ENCODE measurements around the gene FLRT3. TPM values are rescaled to one million over a fixed set of nuclear protein-coding genes. Genes with fewer than 3 reads are reported as not detected.

FLRT3 gene
- total RNA-seq, 1 donor from 2014 or later, result 75.4 TPM

DNA sequence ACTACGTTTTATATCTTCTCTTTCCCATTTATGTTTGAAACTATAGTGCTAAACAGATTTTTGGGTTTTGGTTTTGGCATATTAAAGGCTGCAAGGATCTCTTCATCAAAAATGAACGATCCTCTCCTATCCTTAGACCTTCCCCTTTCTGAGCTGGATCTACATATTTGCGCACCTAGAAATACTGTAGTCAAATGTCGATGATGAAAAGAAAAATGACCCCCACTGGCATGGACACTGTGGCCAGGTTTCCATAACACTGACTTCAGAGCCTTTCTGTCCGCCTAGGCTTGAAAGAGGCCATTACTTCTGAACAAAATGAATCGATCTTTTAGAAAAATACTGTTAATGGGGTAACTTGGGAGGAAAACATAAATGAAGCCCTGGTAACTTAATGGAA lies 5.8 kb downstream of the FLRT3 start:
- no peak for DNase-seq (ENCODE audit: low spot score)

DNA sequence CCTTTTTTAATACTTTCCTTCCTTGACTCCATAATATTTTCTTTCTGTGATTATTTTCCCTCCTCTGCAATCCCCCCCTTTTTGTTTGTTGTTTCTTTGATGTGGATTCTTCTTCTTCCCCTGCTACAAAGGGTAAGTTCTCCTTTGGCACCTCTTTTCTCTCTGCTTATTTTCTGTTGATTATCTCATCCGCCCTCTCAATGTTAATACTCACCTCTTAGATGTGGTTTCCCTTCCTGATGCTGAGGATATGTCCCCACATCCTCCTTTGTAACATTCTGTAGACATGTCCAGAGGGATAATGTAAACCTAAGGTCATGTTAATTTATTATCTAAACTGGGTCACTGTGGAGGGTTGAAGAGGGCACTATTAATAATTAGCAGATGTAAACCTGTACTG lies 17.7 kb downstream of the FLRT3 start:
- no peak for DNase-seq (ENCODE audit: low spot score)

DNA sequence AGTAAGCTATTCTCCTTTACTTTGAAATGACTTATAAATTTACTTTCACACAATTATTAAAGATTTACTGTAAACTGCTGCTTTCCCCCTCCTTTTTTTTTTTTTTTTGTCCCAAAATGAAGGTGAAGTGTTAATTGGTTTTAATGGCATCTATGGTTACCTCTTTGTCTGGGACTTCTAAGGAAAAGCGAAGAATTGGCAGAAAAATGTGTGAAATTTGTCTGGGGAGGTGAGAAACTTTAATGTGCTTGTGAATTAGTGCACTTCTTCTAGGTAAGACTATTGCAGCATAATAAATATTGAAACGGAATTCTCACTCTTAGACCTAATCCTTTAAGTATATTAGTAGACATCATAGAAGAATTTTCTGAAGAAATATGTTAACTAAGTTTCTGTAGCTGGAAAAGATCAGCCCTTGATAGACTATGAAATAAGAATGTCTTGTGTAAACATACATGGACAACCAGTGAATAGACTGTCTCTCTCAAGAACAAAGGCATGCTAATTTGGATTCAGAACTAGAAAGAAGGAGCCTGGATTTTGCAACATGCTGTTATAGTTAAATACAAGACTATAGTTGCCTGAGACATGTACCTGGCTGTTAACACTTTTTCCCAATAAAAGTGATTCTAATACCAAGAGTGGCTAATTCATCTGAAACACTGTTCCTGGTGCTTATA lies 23.9 kb downstream of the FLRT3 start:
- no peak for DNase-seq (ENCODE audit: low spot score)

DNA sequence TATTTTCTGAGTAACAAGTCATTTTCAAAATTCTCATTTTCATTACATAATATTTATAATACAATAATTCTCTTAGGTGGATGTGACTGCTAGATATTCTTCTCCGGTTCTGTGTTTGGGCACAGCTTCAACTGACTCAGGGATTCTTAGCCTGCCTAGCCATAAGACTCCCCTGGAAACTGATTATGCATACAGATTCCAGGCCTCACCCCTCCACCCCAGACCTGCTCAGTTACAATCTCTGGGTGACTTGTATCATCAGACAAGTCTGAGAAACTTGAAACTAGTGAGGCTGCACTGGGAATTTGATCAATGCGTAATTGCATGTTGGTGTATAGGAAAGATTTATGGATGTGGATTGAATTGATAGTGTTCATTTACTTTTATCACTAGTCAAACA lies 25.4 kb downstream of the FLRT3 start:
- DNase-seq (ENCODE audit: low spot score), result no peak

DNA sequence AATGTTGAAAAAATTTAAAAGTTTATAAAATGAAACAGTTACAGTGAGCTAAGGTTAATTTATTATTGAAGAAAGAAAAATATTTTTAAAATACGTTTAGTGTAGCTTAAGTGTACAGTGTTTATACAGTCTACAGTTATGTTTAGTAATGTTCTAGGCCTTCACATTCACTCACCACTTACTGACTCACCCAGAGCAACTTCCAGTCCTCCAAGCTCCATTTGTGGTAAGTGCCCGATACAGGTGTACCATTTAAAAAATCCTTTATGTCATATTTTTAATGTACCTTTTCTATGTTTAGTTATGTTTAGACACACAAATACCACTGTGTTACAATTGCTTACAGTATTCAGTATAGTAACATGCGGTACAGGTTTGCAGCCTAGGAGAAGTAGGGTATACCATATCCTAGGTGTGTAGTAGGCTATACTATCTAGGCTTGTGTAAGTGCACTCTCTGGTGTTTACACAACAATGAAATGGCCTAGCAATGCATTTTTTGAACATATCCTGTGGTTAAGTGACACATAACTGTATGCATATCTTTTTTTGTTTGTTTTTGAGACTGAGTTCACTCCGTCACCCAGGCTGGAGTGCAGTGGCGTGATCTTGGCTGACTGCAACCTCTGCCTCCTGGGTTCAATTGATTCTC lies 26.3 kb downstream of the FLRT3 start:
- DNase-seq (ENCODE audit: low spot score), result no peak

DNA sequence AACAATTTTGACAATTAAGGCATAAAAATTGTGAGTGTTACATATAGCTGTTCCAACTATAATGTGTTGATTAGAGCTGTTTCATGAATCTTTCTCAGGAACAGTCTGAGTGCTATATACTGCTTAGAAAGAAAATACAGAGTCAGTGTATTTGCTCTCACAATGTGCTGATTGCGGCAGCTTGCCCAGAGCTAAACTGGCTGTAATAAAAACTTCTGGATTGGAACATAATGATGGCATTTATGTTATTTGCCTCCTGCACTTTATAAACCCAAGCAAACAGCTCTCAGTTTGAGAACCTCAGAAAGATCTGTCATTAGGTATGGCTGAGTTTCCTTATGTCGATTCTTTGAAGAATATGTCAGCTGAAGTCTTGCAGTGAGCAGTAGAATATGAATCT lies 29.5 kb downstream of the FLRT3 start:
- no peak for DNase-seq (ENCODE audit: low spot score)

DNA sequence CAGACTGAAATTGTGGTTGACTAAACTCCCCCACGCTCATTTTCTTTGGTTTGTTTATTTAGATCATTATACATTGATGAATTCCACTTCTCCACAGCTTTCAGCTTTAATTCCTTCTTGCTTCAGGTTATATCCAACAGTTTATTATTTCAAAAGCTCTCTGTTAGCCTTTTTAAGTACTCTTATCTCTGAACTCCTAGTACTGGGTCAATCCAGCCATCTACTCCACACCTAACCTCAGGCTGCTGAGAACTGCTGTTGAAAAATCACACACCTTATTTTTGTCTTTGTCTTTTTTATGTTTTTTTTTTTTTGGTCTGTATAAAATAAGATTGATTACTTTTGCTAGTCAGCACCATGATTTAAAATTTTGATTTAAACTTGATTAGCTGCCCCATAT lies 32.9 kb downstream of the FLRT3 start:
- DNase-seq (ENCODE audit: low spot score), result no peak

DNA sequence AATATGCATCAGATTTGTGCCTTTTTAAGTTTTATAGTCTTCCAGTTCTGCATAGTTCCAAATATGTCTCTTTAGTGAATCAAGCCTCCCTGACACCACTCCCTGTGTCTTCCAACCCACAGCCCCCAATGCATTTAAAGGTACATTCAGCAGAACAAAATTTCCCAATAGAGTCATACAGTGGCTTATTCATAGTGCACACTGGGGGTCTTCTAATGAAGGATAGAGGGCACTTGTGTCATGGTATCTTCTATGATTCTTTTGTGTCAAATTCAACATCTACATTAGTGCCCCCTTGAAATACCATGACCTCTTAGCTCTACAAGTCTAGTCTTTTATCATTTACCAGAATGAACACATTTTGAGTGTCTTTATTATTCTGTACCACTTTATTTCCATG lies 33.8 kb downstream of the FLRT3 start:
- DNase-seq (ENCODE audit: low spot score), result no peak

DNA sequence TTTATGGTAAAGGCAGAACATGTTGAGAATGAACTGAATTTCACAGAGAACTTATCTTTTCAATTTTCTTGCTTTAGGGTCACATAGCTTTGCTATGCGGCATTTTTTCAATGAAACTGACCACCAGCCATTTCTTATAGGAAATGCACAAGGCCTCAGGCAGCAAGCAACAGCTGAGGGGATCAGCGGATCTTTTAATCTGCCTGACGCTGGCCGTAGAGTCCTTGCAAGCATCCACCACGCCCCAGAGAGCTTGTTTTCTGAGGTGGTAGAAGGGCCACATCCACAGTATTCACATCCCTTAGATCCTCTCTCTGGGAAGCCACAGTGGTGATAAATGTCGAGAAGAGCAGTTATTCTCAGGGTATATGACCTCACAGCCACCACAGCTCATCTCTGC lies 34.3 kb downstream of the FLRT3 start:
- DNase-seq (ENCODE audit: low spot score), result no peak

DNA sequence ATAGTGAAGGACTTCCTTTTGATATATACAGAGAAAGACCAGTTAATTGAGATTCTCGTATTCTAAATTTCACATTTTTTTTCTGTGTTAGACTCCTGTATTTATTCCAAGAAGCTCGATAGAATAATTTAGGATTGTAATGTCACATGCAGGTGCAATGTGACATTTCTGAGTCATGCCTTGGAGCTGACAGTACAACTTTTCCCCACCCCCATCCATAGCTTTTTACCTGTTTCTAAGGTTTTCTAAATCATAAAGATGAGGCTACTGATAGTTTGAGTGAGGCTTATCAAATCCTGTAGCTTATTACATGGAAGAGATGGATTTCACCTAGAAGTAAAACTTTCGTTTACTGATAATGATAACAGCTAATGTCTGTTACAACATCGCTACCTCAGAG lies 37.6 kb downstream of the FLRT3 start:
- DNase-seq (ENCODE audit: low spot score), result no peak

DNA sequence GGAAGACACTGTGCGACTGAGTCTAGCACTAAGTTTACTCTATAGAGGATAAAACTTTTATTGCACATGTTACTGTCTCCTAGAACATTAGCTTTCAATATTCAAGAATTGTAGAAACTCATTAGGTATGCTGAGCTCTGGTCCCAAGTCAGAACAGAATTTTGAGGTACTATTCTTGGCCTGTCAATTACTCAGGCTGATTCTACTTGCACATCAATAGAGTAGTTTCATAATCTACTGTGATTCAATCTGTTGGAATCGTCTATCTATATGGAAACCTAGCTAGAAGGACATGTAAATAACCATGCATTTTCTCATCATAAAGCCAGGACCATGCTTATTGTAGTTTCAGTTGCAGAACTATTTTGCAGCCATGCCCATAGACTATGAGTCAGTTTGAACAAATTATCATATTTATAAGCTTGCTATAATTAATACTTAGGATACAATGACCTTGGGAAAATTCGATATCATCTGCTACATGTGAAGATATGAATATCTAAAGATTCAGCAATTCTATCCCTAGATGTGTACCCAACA lies 41.6 kb downstream of the FLRT3 start:
- no peak for DNase-seq (ENCODE audit: low spot score)

DNA sequence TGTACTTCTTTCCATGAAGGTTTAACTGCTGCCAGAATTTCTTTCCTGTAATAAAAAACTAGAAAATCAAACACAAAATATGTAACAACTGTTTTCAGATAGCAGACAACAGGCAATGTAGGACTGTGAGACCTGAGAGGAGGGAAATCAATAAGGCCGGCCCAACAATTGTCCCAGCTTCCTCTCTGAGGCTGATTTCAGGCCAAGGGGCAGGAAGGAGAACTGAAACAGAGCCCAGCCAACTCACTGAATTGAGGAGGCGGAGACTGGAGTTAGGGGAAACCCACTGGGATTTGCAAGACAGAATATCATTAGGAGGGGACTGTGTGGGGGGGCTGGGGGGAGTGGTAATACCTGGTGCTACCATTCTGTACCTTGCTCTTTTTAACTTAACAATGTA lies 42.2 kb downstream of the FLRT3 start:
- no peak for DNase-seq (ENCODE audit: low spot score)

DNA sequence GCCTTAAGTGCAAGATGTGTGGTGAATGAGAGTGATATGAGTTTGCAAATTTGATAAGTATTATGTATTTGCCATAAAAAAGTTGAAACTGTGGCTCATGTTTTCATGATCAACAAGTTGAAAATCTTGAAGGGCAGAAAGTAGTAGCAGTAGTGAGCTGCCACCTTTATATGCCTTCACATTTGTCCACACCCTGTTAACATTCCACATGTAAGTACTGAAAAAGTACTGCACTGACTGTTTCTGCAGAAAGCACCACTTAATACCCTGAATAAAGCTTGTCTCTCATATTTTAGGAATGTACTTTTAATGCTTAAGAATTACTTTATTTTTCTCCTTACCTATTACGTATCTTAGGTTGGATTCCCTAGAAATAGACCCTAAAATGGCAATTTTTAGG lies 45.9 kb downstream of the FLRT3 start:
- peak; percentile 7 for DNase-seq (ENCODE audit: low spot score)

DNA sequence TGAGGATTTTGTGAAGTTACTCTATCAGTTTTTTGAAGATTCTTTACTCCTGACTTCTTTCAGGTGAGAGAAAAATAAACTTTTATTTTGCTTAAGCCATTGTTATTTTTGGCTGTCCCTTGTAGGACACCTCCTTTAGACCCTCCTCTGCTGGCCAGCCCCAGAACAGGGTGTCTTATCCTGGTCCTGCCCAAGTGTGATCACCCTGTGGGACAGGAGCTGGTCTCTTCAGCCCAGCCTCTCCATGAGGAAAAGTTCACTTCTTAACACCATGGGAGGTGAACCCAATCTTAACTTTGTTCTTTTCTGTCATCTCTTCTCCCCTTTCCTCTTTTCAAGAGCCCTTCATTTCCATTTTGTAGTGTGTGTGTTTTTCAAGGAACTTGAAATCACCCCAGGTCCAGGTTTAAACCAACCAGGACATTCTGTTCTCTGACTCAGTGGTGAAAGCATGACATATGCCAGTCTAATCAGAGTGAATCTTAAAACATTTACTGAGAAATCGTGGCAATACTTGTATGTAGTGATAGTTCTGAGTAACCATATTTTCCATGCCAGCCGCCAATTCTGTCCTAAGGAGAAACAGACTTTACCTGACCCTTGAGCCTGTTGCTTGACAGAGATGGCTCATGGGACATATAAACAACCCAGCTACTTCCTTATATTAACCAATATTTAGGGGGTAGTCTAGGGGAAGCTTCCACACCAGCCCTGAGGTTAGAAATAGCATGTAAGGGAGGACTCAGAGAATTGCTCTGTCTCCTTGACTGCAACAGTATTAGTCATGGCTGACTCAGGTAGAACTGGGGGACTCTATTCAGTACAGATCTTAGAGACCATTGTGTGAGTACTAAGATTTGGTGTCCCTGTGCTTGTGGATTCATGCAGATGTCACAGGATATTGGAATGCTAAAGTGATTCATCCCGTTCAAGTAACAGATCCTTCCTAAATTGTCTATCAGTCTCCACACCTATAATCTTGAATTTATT lies 48.8 kb downstream of the FLRT3 start:
- DNase-seq (ENCODE audit: low spot score), result no peak

DNA sequence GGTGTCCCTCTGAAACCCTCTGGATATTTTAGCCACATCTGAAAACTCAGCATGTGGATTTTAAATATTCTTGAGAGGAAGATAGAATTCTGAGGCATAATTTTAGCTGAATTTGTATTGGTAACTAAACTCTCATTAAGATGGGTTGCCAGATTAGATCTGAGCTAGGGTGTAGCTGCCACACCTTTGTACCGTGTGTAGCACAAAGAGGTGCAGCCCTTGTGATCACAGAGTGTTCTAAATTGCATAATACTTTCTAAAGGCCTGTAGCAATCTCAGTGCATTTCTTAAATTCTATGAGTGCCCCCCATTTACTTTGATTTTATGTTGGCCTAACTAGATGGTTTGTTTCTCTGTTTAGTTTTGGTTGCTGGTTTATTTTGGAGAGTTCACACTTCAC lies 53.0 kb downstream of the FLRT3 start:
- DNase-seq (ENCODE audit: low spot score), result no peak

DNA sequence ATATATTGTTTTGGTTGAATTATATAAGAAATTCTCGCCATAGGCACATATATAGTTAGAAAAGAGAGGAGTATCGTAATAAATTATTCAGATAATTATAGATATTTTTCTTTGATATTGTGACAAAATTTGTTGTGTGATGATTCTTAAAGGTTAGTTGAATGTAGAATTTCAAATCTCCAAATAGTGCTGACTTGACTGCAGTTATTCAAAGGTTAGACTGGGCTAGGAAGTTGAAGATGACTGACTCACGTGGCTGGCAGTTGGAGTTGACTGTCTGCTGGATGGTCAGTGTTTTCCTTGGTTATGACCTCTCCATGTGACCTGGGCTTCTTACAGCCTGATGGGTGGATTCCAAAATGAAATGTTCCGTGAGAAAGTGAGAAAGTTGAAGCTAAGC lies 55.3 kb downstream of the FLRT3 start:
- no peak for DNase-seq (ENCODE audit: low spot score)

Data from umbilical cord (tissue), 2 donors.